ENCODE measurements around the gene USP31. TPM values are rescaled to one million over a fixed set of nuclear protein-coding genes. Genes with fewer than 3 reads are reported as not detected.

The USP31 gene
- total RNA-seq, 1 donor: 6.2 TPM

DNA sequence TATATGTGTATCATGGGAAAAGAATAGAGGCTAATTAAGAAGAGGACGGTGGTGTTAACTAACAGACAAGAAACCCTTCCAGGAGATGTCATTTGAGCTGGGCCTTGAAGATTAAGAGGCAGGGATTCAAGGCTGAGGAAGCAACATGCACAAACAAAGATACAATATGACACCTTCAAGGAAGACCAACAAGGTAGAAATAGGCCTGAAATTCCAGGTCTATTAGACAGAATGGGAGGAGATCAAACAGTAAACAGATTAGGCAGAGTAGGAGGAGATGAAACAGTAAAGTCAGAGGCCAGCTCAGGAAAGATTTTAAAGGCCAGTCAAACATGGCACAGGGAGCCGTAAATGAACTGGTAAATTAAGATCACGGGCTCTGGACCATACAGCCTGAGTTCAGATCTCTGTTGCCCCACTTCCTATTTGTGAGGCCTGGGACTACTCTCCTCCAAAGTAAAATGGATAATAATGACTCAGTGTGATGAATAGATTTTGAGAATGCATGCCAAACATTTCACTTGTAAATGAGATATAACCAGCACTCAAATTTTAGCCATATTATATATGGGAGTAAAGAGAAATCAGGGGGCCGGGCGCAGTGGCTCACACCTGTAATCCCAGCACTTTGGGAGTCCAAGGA, 38.9 kb downstream of the USP31 start:
- no peak for DNase-seq (ENCODE audit: insufficient read length, low spot score, missing footprints)
- Histone ChIP-seq H3K27me3 (ENCODE audit: insufficient read depth, low read length) (no peaks in the 10 kb centered on the region), H3K4me1 (ENCODE audit: insufficient read depth, low read length) (no peaks in the 10 kb centered on the region), H3K79me2 (ENCODE audit: insufficient read depth, low read length) (peaks cover 47% of the 10 kb centered on the region), H3K4me3 (ENCODE audit: insufficient read depth, low read length) (no peak overlapping the region), H4K20me1 (ENCODE audit: insufficient read depth, low read length) (peaks cover 10% of the 10 kb centered on the region), H3K4me2 (ENCODE audit: insufficient read depth, low read length) (no peak overlapping the region), H2AFZ (ENCODE audit: low read length) (no peak overlapping the region), H3K36me3 (ENCODE audit: insufficient read depth, low read length) (peaks cover 9% of the 10 kb centered on the region), H3K27ac (ENCODE audit: low read depth, low read length) (no peak overlapping the region), H3K9me3 (ENCODE audit: low read depth, low read length) (no peaks in the 10 kb centered on the region)
- no peak for TF ChIP-seq CTCF (IDR thresholded peaks at IDR 0.05; ENCODE audit: extremely low read depth, low read depth, low read length)

DNA sequence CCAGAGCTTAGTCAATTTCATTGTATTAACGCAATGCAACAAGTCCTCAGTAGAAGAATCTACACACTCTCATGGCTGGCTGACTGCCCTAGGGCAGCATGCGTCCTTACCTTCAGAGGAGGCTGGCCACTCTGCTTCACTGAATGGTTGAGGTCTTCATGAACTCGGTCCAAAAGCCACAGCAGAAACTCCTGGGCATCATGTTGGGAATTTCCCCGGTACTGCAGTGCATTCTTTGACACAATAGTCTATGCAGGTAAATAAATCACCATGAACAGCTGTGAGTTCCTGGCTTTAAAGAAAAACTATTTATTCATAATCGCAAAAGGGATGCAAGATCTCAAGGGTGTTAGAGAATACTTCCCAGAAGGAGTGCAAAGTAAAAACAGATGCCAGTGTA, 41.3 kb downstream of the USP31 start:
- H3K9me3 ChIP-seq (ENCODE audit: low read depth, low read length): no peaks in the 10 kb centered on the region
- H3K4me1 ChIP-seq (ENCODE audit: insufficient read depth, low read length): no peaks in the 10 kb centered on the region
- no peak for DNase-seq (ENCODE audit: insufficient read length, low spot score, missing footprints)
- H3K27me3 ChIP-seq (ENCODE audit: insufficient read depth, low read length): no peaks in the 10 kb centered on the region
- H3K79me2 ChIP-seq (ENCODE audit: insufficient read depth, low read length): peaks cover 27% of the 10 kb centered on the region
- no peak overlapping the region for H3K27ac ChIP-seq (ENCODE audit: low read depth, low read length)
- no peak overlapping the region for H3K4me3 ChIP-seq (ENCODE audit: insufficient read depth, low read length)
- H4K20me1 ChIP-seq (ENCODE audit: insufficient read depth, low read length): peaks cover 5% of the 10 kb centered on the region
- H3K36me3 ChIP-seq (ENCODE audit: insufficient read depth, low read length): peaks cover 10% of the 10 kb centered on the region
- H3K4me2 ChIP-seq (ENCODE audit: insufficient read depth, low read length): no peak overlapping the region
- TF ChIP-seq CTCF (IDR thresholded peaks at IDR 0.05; ENCODE audit: extremely low read depth, low read depth, low read length): no peak
- no peak overlapping the region for H2AFZ ChIP-seq (ENCODE audit: low read length)

GRCh38 chr16:23107117-23107516, 42.1 kb downstream of the USP31 start:
- Histone ChIP-seq H3K4me2 (ENCODE audit: insufficient read depth, low read length) (no peak overlapping the region), H3K27me3 (ENCODE audit: insufficient read depth, low read length) (no peaks in the 10 kb centered on the region), H3K4me3 (ENCODE audit: insufficient read depth, low read length) (no peak overlapping the region), H4K20me1 (ENCODE audit: insufficient read depth, low read length) (peaks cover 5% of the 10 kb centered on the region), H2AFZ (ENCODE audit: low read length) (no peak overlapping the region), H3K36me3 (ENCODE audit: insufficient read depth, low read length) (peaks cover 10% of the 10 kb centered on the region), H3K9me3 (ENCODE audit: low read depth, low read length) (no peaks in the 10 kb centered on the region), H3K79me2 (ENCODE audit: insufficient read depth, low read length) (peaks cover 25% of the 10 kb centered on the region), H3K27ac (ENCODE audit: low read depth, low read length) (no peak overlapping the region), H3K4me1 (ENCODE audit: insufficient read depth, low read length) (no peaks in the 10 kb centered on the region)
- no peak for DNase-seq (ENCODE audit: insufficient read length, low spot score, missing footprints)
- no peak for TF ChIP-seq CTCF (IDR thresholded peaks at IDR 0.05; ENCODE audit: extremely low read depth, low read depth, low read length)

DNA sequence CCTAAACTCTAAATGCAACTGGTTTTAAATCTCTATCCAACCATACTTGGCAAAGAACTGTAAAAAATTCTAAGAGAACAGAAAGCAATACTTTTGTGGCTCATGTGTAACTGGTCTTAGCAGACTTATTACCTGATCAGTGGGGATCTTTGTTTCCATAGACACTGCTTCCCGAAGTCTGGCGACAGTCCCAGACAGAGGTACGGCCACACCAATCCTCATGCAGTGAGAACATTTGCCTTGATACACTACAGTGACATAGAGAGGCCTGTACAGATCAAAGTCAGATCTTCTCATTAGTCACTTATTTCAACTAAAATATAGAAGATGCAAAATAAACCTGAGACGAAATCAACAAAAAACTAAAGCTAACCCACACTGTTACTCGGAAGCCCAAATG, 43.9 kb downstream of the USP31 start:
- no peak for DNase-seq (ENCODE audit: insufficient read length, low spot score, missing footprints)
- Histone ChIP-seq H3K27ac (ENCODE audit: low read depth, low read length) (no peak overlapping the region), H3K4me2 (ENCODE audit: insufficient read depth, low read length) (no peak overlapping the region), H2AFZ (ENCODE audit: low read length) (no peak overlapping the region), H3K9me3 (ENCODE audit: low read depth, low read length) (no peaks in the 10 kb centered on the region), H3K4me3 (ENCODE audit: insufficient read depth, low read length) (no peak overlapping the region), H3K79me2 (ENCODE audit: insufficient read depth, low read length) (peaks cover 15% of the 10 kb centered on the region), H3K36me3 (ENCODE audit: insufficient read depth, low read length) (peaks cover 10% of the 10 kb centered on the region), H3K4me1 (ENCODE audit: insufficient read depth, low read length) (no peaks in the 10 kb centered on the region), H3K27me3 (ENCODE audit: insufficient read depth, low read length) (no peaks in the 10 kb centered on the region), H4K20me1 (ENCODE audit: insufficient read depth, low read length) (peaks cover 5% of the 10 kb centered on the region)
- no peak for TF ChIP-seq CTCF (IDR thresholded peaks at IDR 0.05; ENCODE audit: extremely low read depth, low read depth, low read length)
